KMS-11 (cell line): Measurements from ENCODE around the gene PLEKHA8.
"Not testable (repeated sequence)": the region's sequence is repeated elsewhere in the genome, so short reads cannot be mapped to it uniquely, and the experiment has no call there.

Experiments used
- H2AFZ ChIP-seq: fragments of 200-600 bp; sonication (generic); 2 replicates; pipeline ENCODE4 v1.6.1; 2016; ENCODE audit warnings: antibody characterized with exemption, mixed run types, low read depth
- H3K27ac ChIP-seq: fragments of 200-600 bp; sonication (generic); 2 replicates; pipeline ENCODE4 v1.6.1; 2016; ENCODE audit warnings: mild to moderate bottlenecking, mixed run types
- H3K27me3 ChIP-seq: fragments of 200-600 bp; sonication (generic); 2 replicates; pipeline ENCODE4 v1.6.1; 2017; ENCODE audit warnings: mild to moderate bottlenecking, low read depth, mixed run types, moderate library complexity; ENCODE audit not compliant: insufficient read depth
- H3K36me3 ChIP-seq: fragments of 200-600 bp; sonication (generic); 2 replicates; pipeline ENCODE4 v1.6.1; 2017; ENCODE audit warnings: mild to moderate bottlenecking, mixed run types; ENCODE audit not compliant: insufficient read depth
- H3K4me1 ChIP-seq: fragments of 200-600 bp; sonication (generic); 2 replicates; pipeline ENCODE4 v1.6.1; 2016; ENCODE audit warnings: mild to moderate bottlenecking, low read depth, mixed run types; ENCODE audit not compliant: poor library complexity, severe bottlenecking
- H3K4me2 ChIP-seq: fragments of 200-600 bp; sonication (generic); 2 replicates; pipeline ENCODE4 v1.7.0; 2016; ENCODE audit warnings: mild to moderate bottlenecking, mixed run types
- H3K4me3 ChIP-seq: fragments of 200-600 bp; sonication (generic); IDR thresholded peaks from 2 replicates; pipeline ENCODE4 v1.6.1; 2017; ENCODE audit warnings: low read depth, low read length, mixed read lengths; ENCODE audit not compliant: insufficient read depth
- H3K79me2 ChIP-seq: fragments of 200-600 bp; sonication (generic); 2 replicates; pipeline ENCODE4 v1.6.1; 2016; ENCODE audit warnings: low read depth, mixed run types; ENCODE audit not compliant: insufficient read depth
- H3K9ac ChIP-seq: fragments of 200-600 bp; sonication (generic); 2 replicates; pipeline ENCODE4 v1.6.1; 2016; ENCODE audit warnings: mild to moderate bottlenecking, mixed run types
- H4K20me1 ChIP-seq: fragments of 200-600 bp; sonication (generic); 2 replicates; pipeline ENCODE4 v1.6.1; 2016; ENCODE audit warnings: mild to moderate bottlenecking, mixed run types; ENCODE audit not compliant: insufficient read depth
- CTCF ChIP-seq: fragments of 200-600 bp; sonication (generic); conservative IDR thresholded peaks from 2 replicates; pipeline ENCODE4 v1.6.1; 2017; ENCODE audit warnings: low read depth, mild to moderate bottlenecking, antibody characterized with exemption, low read length, moderate library complexity, mixed read lengths

PLEKHA8 gene

GRCh38 chr7:30048582-30048981, 20.4 kb downstream of the PLEKHA8 start:
- H3K4me3 ChIP-seq, result no peak overlapping the region
- no peak overlapping the region for H3K27ac ChIP-seq
- H3K4me1 ChIP-seq, result no peaks in the 10 kb centered on the region
- no peak for TF ChIP-seq CTCF
- H3K27me3 ChIP-seq, result no peaks in the 10 kb centered on the region
- H2AFZ ChIP-seq, result no peak overlapping the region
- H4K20me1 ChIP-seq, result no peaks in the 10 kb centered on the region
- H3K4me2 ChIP-seq, result no peak overlapping the region
- H3K9ac ChIP-seq, result no peak overlapping the region
- no peaks in the 10 kb centered on the region for H3K79me2 ChIP-seq
- H3K36me3 ChIP-seq, result no peaks in the 10 kb centered on the region

- Histone ChIP-seq H3K4me3 (no peak overlapping the region), H3K36me3 (no peaks in the 10 kb centered on the region), H3K4me1 (no peaks in the 10 kb centered on the region), H3K79me2 (no peaks in the 10 kb centered on the region), H4K20me1 (no peaks in the 10 kb centered on the region), H3K9ac (no peak overlapping the region), H3K27ac (no peak overlapping the region), H3K27me3 (no peaks in the 10 kb centered on the region), H3K4me2 (no peak overlapping the region), H2AFZ (no peak overlapping the region)
- no peak for TF ChIP-seq CTCF
These were observed 21.0 kb downstream of the PLEKHA8 start for GRCh38 chr7:30049173-30049572.

- Histone ChIP-seq H3K36me3 (no peaks in the 10 kb centered on the region), H3K4me3 (no peak overlapping the region), H3K79me2 (no peaks in the 10 kb centered on the region), H3K27ac (no peak overlapping the region), H3K27me3 (no peaks in the 10 kb centered on the region), H3K9ac (no peak overlapping the region), H2AFZ (no peak overlapping the region), H4K20me1 (no peaks in the 10 kb centered on the region), H3K4me1 (no peaks in the 10 kb centered on the region), H3K4me2 (no peak overlapping the region)
- TF ChIP-seq CTCF, result no peak
These were observed 24.9 kb downstream of the PLEKHA8 start for GRCh38 chr7:30053068-30053467.

GRCh38 chr7:30057741-30058140, 29.5 kb downstream of the PLEKHA8 start:
- Histone ChIP-seq H3K27ac (no peak overlapping the region), H2AFZ (no peak overlapping the region), H4K20me1 (no peaks in the 10 kb centered on the region), H3K9ac (no peak overlapping the region), H3K27me3 (no peaks in the 10 kb centered on the region), H3K4me1 (peaks cover 8% of the 10 kb centered on the region), H3K36me3 (no peaks in the 10 kb centered on the region), H3K79me2 (no peaks in the 10 kb centered on the region), H3K4me2 (no peak overlapping the region), H3K4me3 (no peak overlapping the region)
- no peak for TF ChIP-seq CTCF

GRCh38 chr7:30061786-30062185, 33.6 kb downstream of the PLEKHA8 start:
- not testable (repeated sequence) for H3K9ac ChIP-seq, H3K79me2 ChIP-seq, H3K4me3 ChIP-seq, H3K4me2 ChIP-seq, H3K36me3 ChIP-seq, H2AFZ ChIP-seq, H3K27me3 ChIP-seq, H4K20me1 ChIP-seq, H3K27ac ChIP-seq, H3K4me1 ChIP-seq
- TF ChIP-seq CTCF, result peak; percentile 59
